HFFc6 (cell line): ENCODE data around the gene CHCHD6. TPM values are rescaled to one million over a fixed set of nuclear protein-coding genes. Genes with fewer than 3 reads are reported as not detected.
A peak's percentile ranks its signal among the peaks of the same experiment; 100 is the strongest.

Experiments
- DNase-seq: peaks from one replicate; pipeline ENCODE4 v3.0.0-alpha.2; 2018
- H3K27ac Mint-ChIP-seq: 2 replicates; pipeline ENCODE4 v1.8.0; 2020; ENCODE audit warnings: mild to moderate bottlenecking, mixed read lengths
- H3K27me3 Mint-ChIP-seq: 2 replicates; pipeline ENCODE4 v1.8.0; 2021; ENCODE audit warnings: mild to moderate bottlenecking, moderate library complexity, mixed read lengths; ENCODE audit not compliant: insufficient read depth
- H3K36me3 Mint-ChIP-seq: 2 replicates; pipeline ENCODE4 v1.8.0; 2021; ENCODE audit warnings: low read depth, mixed read lengths
- H3K4me1 Mint-ChIP-seq: 2 replicates; pipeline ENCODE4 v1.8.0; 2020; ENCODE audit warnings: low read depth, mixed read lengths
- H3K4me3 Mint-ChIP-seq: 2 replicates; pipeline ENCODE4 v1.8.0; 2020; ENCODE audit warnings: mild to moderate bottlenecking, moderate library complexity, mixed read lengths
- H3K9me3 Mint-ChIP-seq: 2 replicates; pipeline ENCODE4 v1.8.0; 2020; ENCODE audit warnings: mild to moderate bottlenecking, mixed read lengths
- CTCF ChIP-seq: fragments of 200-600 bp; sonication (generic); IDR thresholded peaks from 2 replicates; pipeline ENCODE4 v1.5.0; 2021; ENCODE audit warnings: antibody characterized with exemption, mild to moderate bottlenecking
- total RNA-seq, 6 experiments: library from RNA; stranded (reverse); fragmentation: NEBNext Ultra II Directional; extraction: Animal tissue kit (Norgen Biotek cat#: 25700); gene quantifications; 2 replicates in 1 of 6; 3 replicates in 5 of 6; pipeline ENCODE4 v1.2.3, GENCODE V29; 2021

The CHCHD6 gene
- total RNA-seq, 6 experiments from 2014 or later: 18.6 to 22.9 (median 19.9) TPM

DNA sequence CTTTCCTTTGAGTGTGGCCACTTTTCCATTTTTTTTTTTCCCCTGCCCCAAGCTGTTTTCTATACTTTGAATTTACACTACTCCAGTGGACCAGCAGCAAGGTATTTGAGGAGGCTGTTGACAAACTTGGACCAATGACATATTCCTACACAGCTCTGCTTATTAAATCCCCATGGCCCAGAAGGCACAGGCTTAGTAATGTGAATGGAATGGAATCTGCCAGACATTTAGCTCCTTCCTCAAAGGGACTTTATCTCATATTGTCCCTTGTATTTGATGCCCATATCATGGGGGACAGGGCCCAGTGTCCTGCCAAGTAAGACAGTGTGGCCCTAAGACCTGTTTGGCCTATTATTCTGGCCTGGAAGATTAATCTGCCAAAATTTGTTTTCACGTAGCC is 107.5 kb downstream of the CHCHD6 start:
- Mint-ChIP-seq H3K4me1 (peaks cover 42% of the 10 kb centered on the region), H3K27ac (peak overlapping the region; percentile 20), H3K27me3 (no peaks in the 10 kb centered on the region; the same call in 1 of the 2 replicates), H3K36me3 (no peaks in the 10 kb centered on the region), H3K4me3 (no peak overlapping the region), H3K9me3 (no peaks in the 10 kb centered on the region)
- DNase-seq: peak; percentile 56
- no peak for TF ChIP-seq CTCF

- H3K4me3 Mint-ChIP-seq: no peak overlapping the region
- no peaks in the 10 kb centered on the region; the same call in 1 of the 2 replicates for H3K27me3 Mint-ChIP-seq
- TF ChIP-seq CTCF: no peak
- H3K27ac Mint-ChIP-seq: no peak overlapping the region
- DNase-seq: no peak
- no peaks in the 10 kb centered on the region for H3K9me3 Mint-ChIP-seq
- H3K4me1 Mint-ChIP-seq: peaks cover 32% of the 10 kb centered on the region
- no peaks in the 10 kb centered on the region for H3K36me3 Mint-ChIP-seq
Measured at GRCh38 chr3:126816298-126816697, 112.3 kb downstream of the CHCHD6 start.

GRCh38 chr3:126816986-126817777 is 113.1 kb downstream of the CHCHD6 start:
- Mint-ChIP-seq H3K27me3 (no peaks in the 10 kb centered on the region; the same call in 1 of the 2 replicates), H3K27ac (no peak overlapping the region; the same call in 1 of the 2 replicates), H3K4me3 (no peak overlapping the region), H3K36me3 (peaks cover 8% of the 10 kb centered on the region), H3K4me1 (peaks cover 23% of the 10 kb centered on the region), H3K9me3 (no peaks in the 10 kb centered on the region)
- DNase-seq: no peak
- TF ChIP-seq CTCF: no peak

- Mint-ChIP-seq H3K4me3 (no peak overlapping the region), H3K27ac (no peak overlapping the region), H3K27me3 (no peaks in the 10 kb centered on the region; the same call in 1 of the 2 replicates), H3K4me1 (peaks cover 17% of the 10 kb centered on the region), H3K9me3 (no peaks in the 10 kb centered on the region), H3K36me3 (peaks cover 8% of the 10 kb centered on the region)
- no peak for TF ChIP-seq CTCF
- DNase-seq: no peak
Measured at GRCh38 chr3:126817781-126818180, 113.7 kb downstream of the CHCHD6 start.

DNA sequence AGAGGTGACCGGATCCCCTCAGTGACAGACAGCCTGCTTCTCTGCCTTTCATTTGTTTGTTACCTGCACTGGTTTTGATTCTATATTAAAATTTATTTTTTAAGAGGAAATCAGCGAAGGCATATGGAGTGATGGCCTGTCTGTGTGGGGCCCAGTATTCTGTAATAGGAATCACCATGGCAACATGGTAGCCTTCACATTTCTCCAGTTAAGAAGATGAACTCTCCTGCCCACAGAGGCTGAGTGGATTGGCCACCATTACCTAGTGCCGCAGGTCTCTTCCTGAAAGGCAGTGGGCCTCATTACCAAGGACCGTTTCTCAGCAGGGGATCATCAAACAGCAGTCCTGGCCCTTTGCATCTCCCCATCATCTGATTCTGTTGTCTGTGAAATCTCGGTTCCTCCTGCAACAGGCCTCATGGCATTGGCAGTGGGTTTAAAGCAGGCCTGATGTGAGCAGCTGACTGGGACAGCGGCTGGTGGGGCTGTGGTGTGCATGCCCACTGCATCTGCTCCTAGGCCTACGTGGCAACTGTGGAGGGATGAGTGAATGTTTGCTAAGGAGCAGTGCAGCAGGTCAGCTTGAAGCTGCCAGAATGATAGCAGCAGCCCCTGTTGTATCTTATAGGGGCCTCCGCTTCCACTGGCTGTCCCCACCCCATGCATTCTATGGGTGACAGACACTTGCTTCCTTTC is 114.5 kb downstream of the CHCHD6 start:
- H3K4me3 Mint-ChIP-seq: no peak overlapping the region
- H3K4me1 Mint-ChIP-seq: peaks cover 14% of the 10 kb centered on the region
- no peak for TF ChIP-seq CTCF
- no peaks in the 10 kb centered on the region for H3K9me3 Mint-ChIP-seq
- no peak overlapping the region for H3K27ac Mint-ChIP-seq
- no peak for DNase-seq
- H3K27me3 Mint-ChIP-seq: no peaks in the 10 kb centered on the region; the same call in 1 of the 2 replicates
- H3K36me3 Mint-ChIP-seq: peaks cover 8% of the 10 kb centered on the region
